Skeletal muscle tissue (tissue), 4 donors: ENCODE results near the gene SRBD1. TPM values are rescaled to one million over a fixed set of nuclear protein-coding genes. Genes with fewer than 3 reads are reported as not detected.

Source experiments
- H3K27ac ChIP-seq: one replicate; pipeline ENCODE4 v1.7.0; 2013; ENCODE audit warnings: mild to moderate bottlenecking, low read depth, low read length, inconsistent platforms
- H3K27me3 ChIP-seq, 3 donors: one replicate each; pipeline ENCODE4 v1.7.0; 2013; ENCODE audit warnings: low read length in 3 of 3; ENCODE audit not compliant: control insufficient read depth in 3 of 3, insufficient read depth in 3 of 3
- H3K36me3 ChIP-seq, 3 donors: one replicate each; pipeline ENCODE4 v1.7.0; 2013; ENCODE audit warnings: low read length in 3 of 3; ENCODE audit not compliant: control insufficient read depth in 3 of 3, insufficient read depth in 3 of 3
- H3K4me1 ChIP-seq, 3 donors: one replicate each; pipeline ENCODE4 v1.7.0; 2013; ENCODE audit warnings: low read length in 3 of 3, mild to moderate bottlenecking in 3 of 3; ENCODE audit not compliant: control insufficient read depth in 3 of 3, insufficient read depth in 3 of 3
- H3K4me3 ChIP-seq, 3 donors: one replicate each; pipeline ENCODE4 v1.7.0; 2013; ENCODE audit warnings: low read length in 3 of 3
- H3K9ac ChIP-seq, 3 donors: one replicate each; pipeline ENCODE4 v1.7.0; 2013; ENCODE audit warnings: low read length in 3 of 3, mild to moderate bottlenecking in 3 of 3, moderate library complexity in 2 of 3, low read depth in 1 of 3
- H3K9me3 ChIP-seq, 3 donors: one replicate each; pipeline ENCODE4 v1.7.0; 2013; ENCODE audit warnings: low read length in 3 of 3; ENCODE audit not compliant: control insufficient read depth in 3 of 3
- total RNA-seq: library from RNA; depleted of rRNA; stranded (reverse); fragments of >200 nt; gene quantifications from one replicate; pipeline ENCODE4 v1.2.3, GENCODE V29; 2014
- donor health status: Osteomylitis.

SRBD1 gene
- total RNA-seq, 1 donor from 2014 or later = 57.9 TPM

DNA sequence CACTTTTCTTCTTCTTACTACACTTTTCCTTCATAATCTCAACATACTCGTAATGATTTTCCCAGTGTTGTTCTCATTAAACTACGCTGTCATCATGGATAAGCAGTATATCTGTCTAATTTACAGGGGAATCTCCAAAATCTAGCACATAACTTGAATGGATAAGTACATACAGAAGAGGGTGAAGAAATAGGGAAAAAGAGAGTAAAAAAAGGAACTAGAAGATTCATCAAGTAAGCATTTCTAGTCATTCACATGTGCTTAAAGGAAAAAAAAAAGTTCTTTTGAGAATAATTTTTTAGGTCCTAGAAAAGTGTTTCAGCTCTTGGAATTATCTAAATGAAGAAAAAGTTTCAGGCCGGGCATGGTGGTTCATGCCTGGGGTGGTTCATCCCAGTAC lies 51.6 kb downstream of the SRBD1 start:
- no peak overlapping the region for H3K9ac ChIP-seq
- no peak overlapping the region for H3K27ac ChIP-seq
- no peaks in the 10 kb centered on the region for H3K36me3 ChIP-seq
- no peaks in the 10 kb centered on the region for H3K9me3 ChIP-seq
- H3K27me3 ChIP-seq = no peaks in the 10 kb centered on the region
- no peak overlapping the region for H3K4me3 ChIP-seq
- no peaks in the 10 kb centered on the region for H3K4me1 ChIP-seq

GRCh38 chr2:45554742-45555140 lies 56.3 kb downstream of the SRBD1 start:
- Histone ChIP-seq H3K4me3 (no peak overlapping the region), H3K9ac (no peak overlapping the region), H3K4me1 (no peaks in the 10 kb centered on the region), H3K9me3 (no peaks in the 10 kb centered on the region), H3K27ac (no peak overlapping the region), H3K36me3 (peaks cover 0 to 5% (median 0%) of the 10 kb centered on the region in 3 donors), H3K27me3 (no peaks in the 10 kb centered on the region)

DNA sequence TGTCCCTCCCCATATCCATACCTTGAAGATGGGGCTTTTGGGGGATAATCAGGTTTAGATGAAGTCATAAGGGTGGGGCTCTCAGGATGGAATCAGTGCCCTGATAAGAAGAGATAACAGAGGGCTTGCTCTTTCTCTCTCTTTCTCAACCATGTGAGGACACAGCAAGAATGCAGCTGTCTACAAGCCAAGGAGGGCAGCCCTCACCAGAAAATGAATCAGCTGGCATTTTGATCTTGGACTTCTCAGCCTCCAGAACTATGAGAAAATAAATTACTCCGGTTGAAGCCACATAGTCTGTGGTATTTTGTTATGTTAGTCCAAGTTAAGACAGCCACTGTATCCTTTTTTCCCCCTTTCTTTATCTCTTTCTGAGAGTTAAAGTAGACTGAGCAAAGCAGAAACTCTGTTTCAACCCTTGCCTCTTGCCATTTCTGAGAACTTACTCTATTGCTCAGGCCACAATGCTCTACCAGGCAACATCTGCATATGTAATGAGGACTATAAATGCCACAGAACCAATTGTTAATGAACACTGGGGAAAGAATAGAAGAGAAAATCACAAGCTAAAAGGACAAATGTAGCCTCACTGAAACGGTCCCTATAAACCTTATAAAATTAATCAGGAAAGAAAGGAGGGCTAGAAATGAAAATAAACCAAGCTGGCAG lies 56.9 kb downstream of the SRBD1 start:
- H3K4me1 ChIP-seq = no peaks in the 10 kb centered on the region
- H3K36me3 ChIP-seq = peaks cover 0 to 5% (median 0%) of the 10 kb centered on the region in 3 donors
- no peak overlapping the region for H3K9ac ChIP-seq
- no peak overlapping the region for H3K27ac ChIP-seq
- no peak overlapping the region for H3K4me3 ChIP-seq
- no peaks in the 10 kb centered on the region for H3K27me3 ChIP-seq
- no peaks in the 10 kb centered on the region for H3K9me3 ChIP-seq

DNA sequence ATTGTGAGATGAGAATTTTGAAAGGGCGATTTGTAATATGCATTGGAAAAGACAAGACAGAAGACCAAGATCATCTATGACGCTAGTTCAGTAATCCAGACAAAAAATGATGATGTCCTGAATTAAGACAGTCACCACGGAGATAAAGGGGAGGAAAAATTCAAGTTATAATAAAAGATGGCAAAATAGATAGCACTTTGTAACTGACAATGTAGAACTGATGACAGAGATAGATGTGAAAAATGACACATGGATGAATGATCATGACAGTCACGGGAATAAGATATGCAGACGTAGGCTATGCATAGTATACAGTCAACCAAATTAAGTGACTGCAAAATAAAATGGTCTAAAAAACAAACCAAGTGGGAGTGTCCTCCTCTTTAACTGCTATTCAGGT lies 59.2 kb downstream of the SRBD1 start:
- no peak overlapping the region for H3K27ac ChIP-seq
- H3K4me3 ChIP-seq = no peak overlapping the region
- H3K27me3 ChIP-seq = no peaks in the 10 kb centered on the region
- H3K36me3 ChIP-seq = peaks cover 0 to 5% (median under 1%) of the 10 kb centered on the region in 3 donors
- H3K9me3 ChIP-seq = no peaks in the 10 kb centered on the region
- no peaks in the 10 kb centered on the region for H3K4me1 ChIP-seq
- no peak overlapping the region for H3K9ac ChIP-seq

GRCh38 chr2:45545943-45546342 lies 65.1 kb downstream of the SRBD1 start:
- no peak overlapping the region for H3K4me3 ChIP-seq
- H3K4me1 ChIP-seq = no peaks in the 10 kb centered on the region
- H3K9me3 ChIP-seq = peaks cover 1 to 8% (median 8%) of the 10 kb centered on the region in 3 donors
- H3K36me3 ChIP-seq = peaks cover 16 to 33% (median 32%) of the 10 kb centered on the region in 3 donors
- H3K27me3 ChIP-seq = no peaks in the 10 kb centered on the region
- H3K9ac ChIP-seq = no peak overlapping the region
- no peak overlapping the region for H3K27ac ChIP-seq

- H3K9ac ChIP-seq = no peak overlapping the region
- H3K4me1 ChIP-seq = no peaks in the 10 kb centered on the region
- no peaks in the 10 kb centered on the region for H3K27me3 ChIP-seq
- no peak overlapping the region for H3K4me3 ChIP-seq
- H3K27ac ChIP-seq = no peak overlapping the region
- H3K36me3 ChIP-seq = peaks cover 19 to 37% (median 37%) of the 10 kb centered on the region in 3 donors
- H3K9me3 ChIP-seq = peaks cover 1 to 9% (median 9%) of the 10 kb centered on the region in 3 donors
These were observed 67.8 kb downstream of the SRBD1 start for GRCh38 chr2:45543257-45543656.

GRCh38 chr2:45542013-45542412 lies 69.1 kb downstream of the SRBD1 start:
- H3K9ac ChIP-seq = no peak overlapping the region
- peaks cover 19 to 39% (median 38%) of the 10 kb centered on the region in 3 donors for H3K36me3 ChIP-seq

DNA sequence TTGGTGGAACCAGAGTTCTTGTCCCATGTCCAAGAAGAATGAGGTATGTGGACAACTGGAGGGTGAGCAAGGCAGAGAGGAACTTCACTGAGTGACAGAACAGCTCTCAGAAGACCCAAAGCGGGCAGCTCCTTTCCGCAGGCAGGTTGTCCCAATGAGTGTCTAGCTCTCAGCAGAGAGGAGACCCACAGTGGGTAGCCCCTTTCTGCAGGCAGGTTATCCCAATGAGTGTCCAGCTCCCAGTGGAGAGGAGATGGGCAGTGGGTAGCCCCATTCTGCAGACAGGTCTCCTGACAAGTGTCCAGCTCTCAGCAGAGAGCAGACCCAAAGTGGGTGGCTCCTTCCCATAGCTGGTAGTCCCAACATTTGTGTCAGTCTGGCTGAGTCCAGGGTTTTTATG lies 69.6 kb downstream of the SRBD1 start:
- peaks cover 19 to 35% (median 34%) of the 10 kb centered on the region in 3 donors for H3K36me3 ChIP-seq
- H3K9ac ChIP-seq = no peak overlapping the region
- no peak overlapping the region for H3K4me3 ChIP-seq
- H3K4me1 ChIP-seq = no peaks in the 10 kb centered on the region
- no peak overlapping the region for H3K27ac ChIP-seq
- H3K27me3 ChIP-seq = no peaks in the 10 kb centered on the region
- H3K9me3 ChIP-seq = peaks cover 1 to 9% (median 9%) of the 10 kb centered on the region in 3 donors

More at GRCh38 chr2:45542013-45542412, 69.1 kb downstream of the SRBD1 start:
- no peak overlapping the region for H3K4me3 ChIP-seq
- H3K27me3 ChIP-seq = no peaks in the 10 kb centered on the region
- peaks cover 1 to 9% (median 9%) of the 10 kb centered on the region in 3 donors for H3K9me3 ChIP-seq
- no peak overlapping the region for H3K27ac ChIP-seq
- no peaks in the 10 kb centered on the region for H3K4me1 ChIP-seq

DNA sequence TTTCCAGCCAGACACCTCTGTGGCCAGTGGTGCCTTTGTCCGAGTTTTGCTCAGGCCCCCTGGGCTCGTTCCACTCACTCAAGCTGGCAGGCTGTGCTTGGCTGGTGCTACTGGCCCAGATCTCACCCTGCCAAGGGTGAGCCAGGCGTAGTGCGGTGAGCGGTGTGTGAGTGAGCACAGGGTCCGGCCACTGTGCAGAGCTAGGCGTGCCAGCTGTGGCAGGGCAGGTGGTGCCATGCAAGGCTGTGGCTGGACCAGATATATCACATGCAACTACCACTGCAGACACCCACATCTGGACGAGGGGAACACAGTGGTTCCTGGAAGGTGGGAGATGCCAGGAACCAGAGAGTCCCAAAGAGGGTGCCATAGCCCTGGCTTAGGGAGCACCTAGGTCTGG lies 70.1 kb downstream of the SRBD1 start:
- no peak overlapping the region for H3K9ac ChIP-seq
- peaks cover 1 to 9% (median 9%) of the 10 kb centered on the region in 3 donors for H3K9me3 ChIP-seq
- no peak overlapping the region for H3K27ac ChIP-seq
- peak overlapping the region in 1 of 3 donors; percentile 15 for H3K4me3 ChIP-seq
- H3K27me3 ChIP-seq = no peaks in the 10 kb centered on the region
- H3K4me1 ChIP-seq = no peaks in the 10 kb centered on the region
- peaks cover 19 to 30% (median 30%) of the 10 kb centered on the region in 3 donors for H3K36me3 ChIP-seq

DNA sequence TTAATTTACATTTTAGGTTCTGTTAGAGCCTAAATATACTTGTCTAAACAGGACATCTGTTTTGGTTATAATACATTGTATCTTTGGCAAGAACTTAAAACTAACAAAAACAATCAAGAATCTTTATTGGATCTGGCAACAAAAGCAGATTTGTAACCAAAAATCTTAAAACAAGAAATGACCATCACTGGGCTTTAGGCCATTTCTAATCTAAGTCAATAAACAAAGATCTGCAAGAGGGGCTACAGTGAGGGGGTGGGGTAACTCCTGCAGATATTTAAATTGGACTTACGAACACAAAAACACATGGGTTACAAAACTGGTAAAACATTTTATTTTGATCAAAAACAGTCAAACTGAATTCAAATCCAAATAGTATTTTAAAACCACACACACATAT lies 77.3 kb downstream of the SRBD1 start:
- no peaks in the 10 kb centered on the region for H3K9me3 ChIP-seq

More for the DNA sequence above, 77.3 kb downstream of the SRBD1 start:
- Histone ChIP-seq H3K9ac (no peak overlapping the region), H3K4me1 (no peaks in the 10 kb centered on the region), H3K4me3 (no peak overlapping the region), H3K27ac (no peak overlapping the region), H3K27me3 (no peaks in the 10 kb centered on the region), H3K36me3 (peaks cover 0 to 2% (median 2%) of the 10 kb centered on the region in 3 donors)
